SK-N-SH (cell line): ENCODE results near the gene LGI4. TPM values are rescaled to one million over a fixed set of nuclear protein-coding genes. Genes with fewer than 3 reads are reported as not detected.

Source experiments
- CTCF ChIA-PET: fragments of 300-600, 350-600 bp; formaldehyde crosslinking; extraction: SDS; loops from one replicate; lab custom pipeline; 2021; lab: Yijun Ruan, JAX
- POLR2A ChIA-PET: fragments of 350-600 bp; sonication (Branson Sonifier 250); formaldehyde crosslinking; extraction: SDS; loops from one replicate; lab custom pipeline; 2020; ENCODE audit warnings: antibody characterized with exemption, inconsistent platforms; lab: Yijun Ruan, JAX
- DNase-seq: peaks from one replicate; pipeline ENCODE4 v3.0.0; 2012
- H2AFZ ChIP-seq: fragments of 200-600 bp; sonication (generic); 2 replicates; pipeline ENCODE4 v1.8.1; 2016; ENCODE audit warnings: antibody characterized with exemption, mild to moderate bottlenecking, low read depth
- H3F3A ChIP-seq: fragments of 200-600 bp; sonication (generic); replicated peaks from 2 replicates; pipeline ENCODE3; 2016; ENCODE audit warnings: antibody characterized with exemption, mild to moderate bottlenecking; ENCODE audit not compliant: insufficient read depth
- H3K27ac ChIP-seq, 2 experiments: fragments of 200-500 bp in 1 of 2; fragments of 200-600 bp in 1 of 2; sonication (Bioruptor generic) in 1 of 2; sonication (generic), shearing (Covaris generic) in 1 of 2; 2 replicates each; pipeline versions ENCODE4 v1.5.1 to v1.6.1; 2014 to 2016; ENCODE audit warnings: low read depth in 2 of 2, inconsistent platforms in 1 of 2, low read length in 1 of 2, mild to moderate bottlenecking in 1 of 2, mixed read lengths in 1 of 2
- H3K27me3 ChIP-seq: fragments of 200-600 bp; sonication (generic), shearing (Covaris generic); 2 replicates; pipeline ENCODE4 v1.6.1; 2016; ENCODE audit warnings: mixed run types; ENCODE audit not compliant: insufficient read depth
- H3K36me3 ChIP-seq, 2 experiments: fragments of 200-500 bp in 1 of 2; fragments of 200-600 bp in 1 of 2; sonication (Bioruptor generic) in 1 of 2; sonication (generic) in 1 of 2; replicated peaks in 1 of 2; 2 replicates each; pipeline versions ENCODE3 to v1.5.1; 2014 to 2016; ENCODE audit warnings: low read length in 1 of 2, mild to moderate bottlenecking in 1 of 2; ENCODE audit not compliant: insufficient read depth in 2 of 2, control insufficient read depth in 1 of 2
- H3K4me1 ChIP-seq, 2 experiments: fragments of 200-500 bp in 1 of 2; fragments of 200-600 bp in 1 of 2; sonication (Bioruptor generic) in 1 of 2; sonication (generic), shearing (Covaris generic) in 1 of 2; 2 replicates each; pipeline versions ENCODE4 v1.5.1 to v1.6.1; 2014 to 2016; ENCODE audit warnings: low read depth in 1 of 2, low read length in 1 of 2, mixed run types in 1 of 2; ENCODE audit not compliant: insufficient read depth in 2 of 2, control insufficient read depth in 1 of 2
- H3K4me2 ChIP-seq: fragments of 200-600 bp; sonication (generic), shearing (Covaris generic); 2 replicates; pipeline ENCODE4 v1.6.1; 2017; ENCODE audit warnings: mixed run types
- H3K4me3 ChIP-seq, 2 experiments: fragments of 200-500 bp in 1 of 2; fragments of 200-600 bp in 1 of 2; sonication (Bioruptor generic) in 1 of 2; sonication (generic), shearing (Covaris generic) in 1 of 2; 2 replicates each; pipeline versions ENCODE4 v1.5.1 to v1.8.1; 2014 to 2016; ENCODE audit warnings: low read depth in 2 of 2, inconsistent platforms in 1 of 2, low read length in 1 of 2, mild to moderate bottlenecking in 1 of 2, mixed read lengths in 1 of 2, moderate library complexity in 1 of 2
- H3K79me2 ChIP-seq: fragments of 200-600 bp; sonication (generic); 2 replicates; pipeline ENCODE4 v1.8.1; 2017; ENCODE audit warnings: mild to moderate bottlenecking; ENCODE audit not compliant: insufficient read depth
- H3K9ac ChIP-seq: fragments of 200-600 bp; sonication (generic); 2 replicates; pipeline ENCODE4 v1.6.1; 2017; ENCODE audit warnings: mixed run types
- H3K9me2 ChIP-seq: fragments of 200-600 bp; sonication (generic); 2 replicates; pipeline ENCODE4 v1.6.1; 2017; ENCODE audit warnings: mixed run types
- H3K9me3 ChIP-seq: fragments of 200-600 bp; sonication (generic); 2 replicates; pipeline ENCODE4 v1.6.1; 2017; ENCODE audit warnings: mixed run types, mild to moderate bottlenecking, moderate library complexity
- H4K20me1 ChIP-seq: fragments of 200-600 bp; sonication (generic); 2 replicates; pipeline ENCODE4 v1.6.1; 2017; ENCODE audit warnings: mild to moderate bottlenecking, mixed run types; ENCODE audit not compliant: insufficient read depth
- FOSL2 ChIP-seq: IDR thresholded peaks from 2 replicates; pipeline ENCODE4 v1.4.0; 2012; ENCODE audit warnings: low read depth, mild to moderate bottlenecking, moderate library complexity, borderline replicate concordance
- FOXJ3 ChIP-seq: sonication (generic); formaldehyde crosslinking; IDR thresholded peaks from 2 replicates; pipeline ENCODE4 v1.5.1; 2020; ENCODE audit warnings: mild to moderate bottlenecking, missing genetic modification reagents
- MAX ChIP-seq: IDR thresholded peaks from 2 replicates; pipeline ENCODE4 v1.4.0; 2012; ENCODE audit warnings: low read depth
- PBX3 ChIP-seq: IDR thresholded peaks from 2 replicates; pipeline ENCODE4; 2012
- RCOR1 ChIP-seq: fragments of 150-350 bp; IDR thresholded peaks from 2 replicates; pipeline ENCODE4 v1.6.1; 2017; ENCODE audit warnings: antibody characterized with exemption, low read length
- REST ChIP-seq: IDR thresholded peaks from 2 replicates; pipeline ENCODE4 v1.6.1; 2012; ENCODE audit warnings: mild to moderate bottlenecking, low read depth, low read length, moderate library complexity
- RFX5 ChIP-seq: IDR thresholded peaks from 2 replicates; pipeline ENCODE4 v1.6.1; 2012; ENCODE audit warnings: mild to moderate bottlenecking, improper control_type of control experiment, low read length
- RXRA ChIP-seq: IDR thresholded peaks from 2 replicates; pipeline ENCODE4 v1.4.0; 2012; ENCODE audit warnings: low read depth, mild to moderate bottlenecking, borderline replicate concordance
- TAF1 ChIP-seq: IDR thresholded peaks from 2 replicates; pipeline ENCODE4 v1.6.1; 2012; ENCODE audit warnings: low read depth, mild to moderate bottlenecking, low read length, moderate library complexity, borderline replicate concordance
- TCF12 ChIP-seq: IDR thresholded peaks from 2 replicates; pipeline ENCODE4 v1.4.0; 2012
- TEAD4 ChIP-seq: IDR thresholded peaks from 2 replicates; pipeline ENCODE4 v1.4.0; 2012; ENCODE audit warnings: mild to moderate bottlenecking, borderline replicate concordance; ENCODE audit not compliant: insufficient read depth
- WGBS: methylation state at CpG from one replicate; pipeline ENCODE4 v1.1.6; 2017; ENCODE audit warnings: low lambda C conversion rate; 5-methylcytosine and 5-hydroxymethylcytosine counted together
- polyA plus RNA-seq, 3 experiments: library from polyadenylated mRNA; depleted of rRNA; stranded (reverse); fragments of >200 nt; gene quantifications; 2 replicates each; pipeline ENCODE4 v1.2.3, GENCODE V29; 2012
- TF ChIP-seq, protein P1 (sequence below): fragments of 200-600 bp; sonication (generic); IDR thresholded peaks from 2 replicates; pipeline ENCODE4 v1.6.1; 2017; ENCODE audit warnings: antibody characterized with exemption, mild to moderate bottlenecking, moderate library complexity

LGI4 gene
- polyA plus RNA-seq, 1 of the 3 experiments (the other 2 are of a cell fraction) = 0.05 TPM

DNA sequence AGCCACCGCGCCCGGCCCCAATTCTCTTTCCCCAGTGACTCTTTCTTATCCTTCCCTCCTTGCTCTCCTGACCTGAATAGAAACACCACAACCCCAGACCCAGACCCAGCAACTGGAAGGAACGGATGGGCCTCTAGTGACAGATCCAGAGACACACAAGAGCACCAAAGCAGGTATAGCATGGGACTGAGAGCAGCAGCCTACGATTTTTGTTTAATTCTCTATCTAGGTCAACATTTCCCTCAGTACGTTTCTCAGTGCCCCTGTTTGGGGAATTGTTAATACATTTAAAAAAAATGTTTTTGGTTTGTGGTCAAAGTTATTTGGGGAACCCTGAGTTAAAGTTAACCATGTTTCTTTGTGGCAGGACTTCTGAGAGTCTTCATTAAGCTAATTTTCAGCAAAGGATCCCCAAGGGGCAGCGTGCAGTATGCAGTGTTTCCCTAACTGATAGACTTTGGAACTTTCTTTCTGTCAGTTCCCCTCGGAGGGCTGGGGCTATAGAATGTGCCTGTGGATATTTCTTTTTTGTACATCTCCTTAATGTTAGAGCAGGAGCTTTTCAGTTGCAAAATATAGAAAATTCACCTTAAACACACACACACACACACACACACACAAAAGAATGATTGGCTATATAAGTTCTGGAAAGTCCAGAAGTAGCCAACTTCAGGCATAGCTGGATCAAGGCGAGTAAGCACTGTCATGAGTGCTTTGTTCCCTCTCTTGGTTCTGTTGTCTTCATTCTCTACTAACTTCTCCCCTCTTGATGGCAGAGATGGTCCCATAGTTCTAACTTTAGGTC lies 26.0 kb upstream of the LGI4 start:
- ChIA-PET CTCF (interaction anchor here (1.0 to 2.0 kb wide), 3 partner anchors 93 to 308 kb away, joined by 3 to 5 read pairs (median 3); no protein-coding TSS in a partner anchor), POLR2A (no interaction called here)
- no peaks in the 10 kb centered on the region; the same call in 1 of the 2 replicates for H3K9me3 ChIP-seq
- H3K79me2 ChIP-seq = peaks cover 5% of the 10 kb centered on the region
- TF ChIP-seq TCF12 (no peak), TEAD4 (no peak), FOSL2 (no peak), MAX (no peak), REST (no peak), RCOR1 (no peak), TAF1 (no peak), RXRA (no peak), FOXJ3 (CRISPR knock-in tag) (no peak), PBX3 (no peak), RFX5 (no peak)
- TF ChIP-seq, protein P1, sequence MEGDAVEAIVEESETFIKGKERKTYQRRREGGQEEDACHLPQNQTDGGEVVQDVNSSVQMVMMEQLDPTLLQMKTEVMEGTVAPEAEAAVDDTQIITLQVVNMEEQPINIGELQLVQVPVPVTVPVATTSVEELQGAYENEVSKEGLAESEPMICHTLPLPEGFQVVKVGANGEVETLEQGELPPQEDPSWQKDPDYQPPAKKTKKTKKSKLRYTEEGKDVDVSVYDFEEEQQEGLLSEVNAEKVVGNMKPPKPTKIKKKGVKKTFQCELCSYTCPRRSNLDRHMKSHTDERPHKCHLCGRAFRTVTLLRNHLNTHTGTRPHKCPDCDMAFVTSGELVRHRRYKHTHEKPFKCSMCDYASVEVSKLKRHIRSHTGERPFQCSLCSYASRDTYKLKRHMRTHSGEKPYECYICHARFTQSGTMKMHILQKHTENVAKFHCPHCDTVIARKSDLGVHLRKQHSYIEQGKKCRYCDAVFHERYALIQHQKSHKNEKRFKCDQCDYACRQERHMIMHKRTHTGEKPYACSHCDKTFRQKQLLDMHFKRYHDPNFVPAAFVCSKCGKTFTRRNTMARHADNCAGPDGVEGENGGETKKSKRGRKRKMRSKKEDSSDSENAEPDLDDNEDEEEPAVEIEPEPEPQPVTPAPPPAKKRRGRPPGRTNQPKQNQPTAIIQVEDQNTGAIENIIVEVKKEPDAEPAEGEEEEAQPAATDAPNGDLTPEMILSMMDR = no peak
- H3K4me3 ChIP-seq = no peak overlapping the region
- H2AFZ ChIP-seq = no peak overlapping the region
- DNase-seq = no peak
- no peaks in the 10 kb centered on the region for H3K9me2 ChIP-seq
- no peaks in the 10 kb centered on the region for H3F3A ChIP-seq
- no peaks in the 10 kb centered on the region for H3K27me3 ChIP-seq
- 80% methylated on average over 9 of the region's 9 CpGs for WGBS
- no peaks in the 10 kb centered on the region for H4K20me1 ChIP-seq
- no peak overlapping the region for H3K9ac ChIP-seq
- no peaks in the 10 kb centered on the region for H3K4me1 ChIP-seq
- no peak overlapping the region for H3K4me2 ChIP-seq
- H3K27ac ChIP-seq = no peak overlapping the region
- peaks cover 6 to 66% of the 10 kb centered on the region in 2 experiments for H3K36me3 ChIP-seq
